ENCODE results near the gene MVB12B.

DNA sequence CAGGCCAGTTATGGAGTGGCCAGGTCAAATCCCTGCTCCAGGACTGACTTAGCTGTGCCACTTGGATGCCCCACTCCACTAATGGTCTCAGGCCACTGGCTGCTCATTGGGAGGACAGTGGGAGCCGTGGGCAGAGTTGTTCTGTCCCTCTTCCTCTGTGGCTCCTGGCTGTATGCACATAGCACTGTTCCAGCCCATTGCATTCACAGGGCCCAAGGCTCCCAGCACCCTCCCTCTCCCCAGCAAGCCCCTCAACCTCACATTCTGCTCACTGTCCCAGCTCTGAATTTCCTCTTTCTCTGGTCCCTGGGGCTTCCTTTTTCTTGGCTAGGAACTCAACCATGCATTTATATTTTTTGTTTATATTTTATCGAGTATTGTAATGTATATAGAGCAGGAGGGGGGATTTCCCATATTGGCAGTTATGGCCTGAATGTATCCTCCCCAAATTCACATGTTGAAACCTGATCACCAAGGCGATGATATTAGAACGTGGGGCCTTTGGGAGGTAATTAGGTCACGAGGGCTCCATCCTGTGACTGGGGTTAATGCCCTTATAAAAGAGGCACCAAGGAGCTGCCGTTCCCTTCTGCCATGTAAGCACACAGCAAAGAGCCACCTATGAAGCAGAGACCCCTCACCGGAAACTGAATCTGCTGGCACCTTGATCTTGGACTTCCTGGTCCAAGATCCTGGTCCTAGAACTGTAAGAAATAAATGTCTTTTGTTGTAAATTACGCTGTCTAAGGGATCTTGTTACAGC, 17.0 kb upstream of the MVB12B start:
- TF ChIP-seq POLR2AphosphoS5 (IDR thresholded peaks at IDR 0.05; ENCODE audit: borderline replicate concordance, low read depth, low read length), result no peak
- TF ChIP-seq EZH2 (IDR thresholded peaks at IDR 0.05), result no peak
